OCI-LY1 (cell line): ENCODE results near the gene DLGAP4.

Experiments
- H2AFZ ChIP-seq: fragments of 200-600 bp; sonication (generic), shearing (Covaris generic); 2 replicates; pipeline ENCODE4 v1.6.0; 2014; ENCODE audit warnings: antibody characterized with exemption, mild to moderate bottlenecking, low read length
- H3F3A ChIP-seq: fragments of 200-600 bp; sonication (generic), shearing (Covaris generic); 2 replicates; pipeline ENCODE4 v1.6.0; 2014; ENCODE audit warnings: mild to moderate bottlenecking, antibody characterized with exemption, low read length, moderate library complexity; ENCODE audit not compliant: insufficient read depth
- H3K27ac ChIP-seq: fragments of 200-600 bp; sonication (generic); 2 replicates; pipeline ENCODE4 v1.5.1; 2014; ENCODE audit warnings: low read length, mixed run types, mild to moderate bottlenecking, low read depth; ENCODE audit not compliant: poor library complexity, severe bottlenecking
- H3K27me3 ChIP-seq: fragments of 200-600 bp; sonication (generic); 2 replicates; pipeline ENCODE4 v1.6.0; 2014; ENCODE audit warnings: antibody characterized with exemption, mild to moderate bottlenecking, low read length, moderate library complexity; ENCODE audit not compliant: insufficient read depth
- H3K36me3 ChIP-seq: fragments of 200-600 bp; sonication (generic); 2 replicates; pipeline ENCODE4 v1.6.1; 2014; ENCODE audit warnings: mild to moderate bottlenecking, antibody characterized with exemption, low read length, moderate library complexity, mixed read lengths; ENCODE audit not compliant: insufficient read depth
- H3K4me1 ChIP-seq: fragments of 200-600 bp; sonication (generic); 2 replicates; pipeline ENCODE4 v1.5.1; 2014; ENCODE audit warnings: mild to moderate bottlenecking, low read length, moderate library complexity; ENCODE audit not compliant: insufficient read depth, severe bottlenecking
- H3K4me2 ChIP-seq: fragments of 200-600 bp; sonication (generic), shearing (Covaris generic); 2 replicates; pipeline ENCODE4 v1.6.1; 2014; ENCODE audit warnings: low read length
- H3K4me3 ChIP-seq: fragments of 200-600 bp; sonication (generic); 2 replicates; pipeline ENCODE4 v1.5.1; 2014; ENCODE audit warnings: low read length, low read depth, mild to moderate bottlenecking, mixed read lengths; ENCODE audit not compliant: poor library complexity, severe bottlenecking
- H3K79me2 ChIP-seq: fragments of 200-600 bp; shearing (Covaris generic); 2 replicates; pipeline ENCODE4 v1.6.1; 2016; ENCODE audit warnings: mixed run types, low read length, mixed read lengths; ENCODE audit not compliant: insufficient read depth
- H3K9ac ChIP-seq: fragments of 200-600 bp; sonication (generic), shearing (Covaris generic); 2 replicates; pipeline ENCODE4 v1.6.1; 2014; ENCODE audit warnings: mild to moderate bottlenecking, low read length, mixed read lengths
- H3K9me2 ChIP-seq: fragments of 200-600 bp; sonication (generic), shearing (Covaris generic); 2 replicates; pipeline ENCODE4 v1.6.1; 2014; ENCODE audit warnings: low read depth, mild to moderate bottlenecking, low read length, mixed read lengths
- H3K9me3 ChIP-seq: fragments of 200-600 bp; shearing (Covaris generic); 2 replicates; pipeline ENCODE4 v1.6.1; 2014; ENCODE audit warnings: low read length, mixed read lengths
- H4K20me1 ChIP-seq: fragments of 200-600 bp; sonication (generic), shearing (Covaris generic); 2 replicates; pipeline ENCODE4 v1.6.0; 2016; ENCODE audit warnings: mild to moderate bottlenecking, low read length; ENCODE audit not compliant: insufficient read depth
- EZH2 ChIP-seq: fragments of 200-600 bp; sonication (generic), shearing (Covaris generic); IDR thresholded peaks from 2 replicates; pipeline ENCODE4 v1.8.0; 2017; ENCODE audit warnings: borderline replicate concordance, mixed run types, mild to moderate bottlenecking, antibody characterized with exemption, low read length, moderate library complexity, mixed read lengths
- TF ChIP-seq, protein P1 (sequence below): fragments of 200-600 bp; sonication (generic), shearing (Covaris generic); IDR thresholded peaks from 2 replicates; pipeline ENCODE4 v1.5.1; 2017; ENCODE audit warnings: mild to moderate bottlenecking, antibody characterized with exemption, low read length, moderate library complexity, mixed read lengths

DLGAP4 gene

DNA sequence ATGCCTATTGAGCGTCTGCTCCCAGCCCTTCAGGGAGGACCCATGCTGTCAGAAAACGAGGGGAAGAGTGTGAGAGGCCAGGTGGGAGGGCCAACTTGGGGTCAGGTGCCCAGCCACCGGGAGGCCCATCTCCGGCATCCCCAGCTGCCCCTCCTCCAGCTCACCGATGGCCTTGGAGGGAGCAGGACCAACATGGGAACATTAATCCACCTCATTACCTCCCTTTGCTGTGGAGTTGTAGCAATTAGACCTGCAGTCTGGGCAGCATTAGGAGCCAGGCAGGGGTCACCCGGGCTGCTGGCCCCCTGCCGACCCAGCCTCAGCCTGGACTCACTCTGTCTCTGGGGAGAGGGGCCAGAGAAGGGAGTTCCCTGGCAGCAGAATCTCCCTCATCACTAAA is 25.1 kb downstream of the DLGAP4 start:
- Histone ChIP-seq H3K4me1 (no peaks in the 10 kb centered on the region), H3K27me3 (no peaks in the 10 kb centered on the region), H4K20me1 (no peaks in the 10 kb centered on the region), H3K79me2 (no peaks in the 10 kb centered on the region), H3K4me3 (no peak overlapping the region), H3K36me3 (no peaks in the 10 kb centered on the region; the same call in 1 of the 2 replicates), H3K9ac (no peak overlapping the region), H3K9me2 (no peaks in the 10 kb centered on the region), H3K27ac (no peak overlapping the region), H3K9me3 (no peaks in the 10 kb centered on the region), H3K4me2 (no peak overlapping the region), H2AFZ (no peak overlapping the region), H3F3A (no peaks in the 10 kb centered on the region)
- TF ChIP-seq EZH2 = no peak
- TF ChIP-seq, protein P1, sequence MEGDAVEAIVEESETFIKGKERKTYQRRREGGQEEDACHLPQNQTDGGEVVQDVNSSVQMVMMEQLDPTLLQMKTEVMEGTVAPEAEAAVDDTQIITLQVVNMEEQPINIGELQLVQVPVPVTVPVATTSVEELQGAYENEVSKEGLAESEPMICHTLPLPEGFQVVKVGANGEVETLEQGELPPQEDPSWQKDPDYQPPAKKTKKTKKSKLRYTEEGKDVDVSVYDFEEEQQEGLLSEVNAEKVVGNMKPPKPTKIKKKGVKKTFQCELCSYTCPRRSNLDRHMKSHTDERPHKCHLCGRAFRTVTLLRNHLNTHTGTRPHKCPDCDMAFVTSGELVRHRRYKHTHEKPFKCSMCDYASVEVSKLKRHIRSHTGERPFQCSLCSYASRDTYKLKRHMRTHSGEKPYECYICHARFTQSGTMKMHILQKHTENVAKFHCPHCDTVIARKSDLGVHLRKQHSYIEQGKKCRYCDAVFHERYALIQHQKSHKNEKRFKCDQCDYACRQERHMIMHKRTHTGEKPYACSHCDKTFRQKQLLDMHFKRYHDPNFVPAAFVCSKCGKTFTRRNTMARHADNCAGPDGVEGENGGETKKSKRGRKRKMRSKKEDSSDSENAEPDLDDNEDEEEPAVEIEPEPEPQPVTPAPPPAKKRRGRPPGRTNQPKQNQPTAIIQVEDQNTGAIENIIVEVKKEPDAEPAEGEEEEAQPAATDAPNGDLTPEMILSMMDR = no peak

DNA sequence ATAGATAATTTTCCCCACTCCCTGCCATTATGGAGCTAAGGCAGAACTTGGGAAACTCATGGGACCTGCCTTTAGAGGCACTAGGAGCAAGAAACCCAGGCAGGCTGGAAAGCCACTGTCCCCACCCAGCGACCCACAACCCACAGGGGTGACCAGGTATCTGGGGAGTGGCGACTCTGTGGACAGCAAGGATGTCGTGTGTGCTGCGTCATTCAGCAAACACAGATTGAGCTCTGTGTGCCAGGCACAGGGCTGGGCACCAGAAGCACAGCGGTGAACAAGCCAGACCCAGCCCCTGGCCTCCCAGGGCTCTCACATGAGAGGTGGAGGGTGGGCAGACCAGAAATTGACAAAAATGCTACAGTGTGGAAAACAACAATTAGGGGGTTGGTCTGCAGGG is 27.7 kb downstream of the DLGAP4 start:
- no peak overlapping the region for H2AFZ ChIP-seq
- H3K79me2 ChIP-seq = no peaks in the 10 kb centered on the region
- H3F3A ChIP-seq = no peaks in the 10 kb centered on the region
- no peak overlapping the region for H3K9ac ChIP-seq
- no peak for TF ChIP-seq EZH2
- TF ChIP-seq, protein P1 = no peak
- H4K20me1 ChIP-seq = no peaks in the 10 kb centered on the region
- H3K4me2 ChIP-seq = no peak overlapping the region
- H3K9me2 ChIP-seq = no peaks in the 10 kb centered on the region
- no peak overlapping the region for H3K4me3 ChIP-seq
- no peak overlapping the region for H3K27ac ChIP-seq
- no peaks in the 10 kb centered on the region for H3K9me3 ChIP-seq
- H3K36me3 ChIP-seq = no peaks in the 10 kb centered on the region
- H3K4me1 ChIP-seq = no peaks in the 10 kb centered on the region
- H3K27me3 ChIP-seq = no peaks in the 10 kb centered on the region; the same call in 1 of the 2 replicates

DNA sequence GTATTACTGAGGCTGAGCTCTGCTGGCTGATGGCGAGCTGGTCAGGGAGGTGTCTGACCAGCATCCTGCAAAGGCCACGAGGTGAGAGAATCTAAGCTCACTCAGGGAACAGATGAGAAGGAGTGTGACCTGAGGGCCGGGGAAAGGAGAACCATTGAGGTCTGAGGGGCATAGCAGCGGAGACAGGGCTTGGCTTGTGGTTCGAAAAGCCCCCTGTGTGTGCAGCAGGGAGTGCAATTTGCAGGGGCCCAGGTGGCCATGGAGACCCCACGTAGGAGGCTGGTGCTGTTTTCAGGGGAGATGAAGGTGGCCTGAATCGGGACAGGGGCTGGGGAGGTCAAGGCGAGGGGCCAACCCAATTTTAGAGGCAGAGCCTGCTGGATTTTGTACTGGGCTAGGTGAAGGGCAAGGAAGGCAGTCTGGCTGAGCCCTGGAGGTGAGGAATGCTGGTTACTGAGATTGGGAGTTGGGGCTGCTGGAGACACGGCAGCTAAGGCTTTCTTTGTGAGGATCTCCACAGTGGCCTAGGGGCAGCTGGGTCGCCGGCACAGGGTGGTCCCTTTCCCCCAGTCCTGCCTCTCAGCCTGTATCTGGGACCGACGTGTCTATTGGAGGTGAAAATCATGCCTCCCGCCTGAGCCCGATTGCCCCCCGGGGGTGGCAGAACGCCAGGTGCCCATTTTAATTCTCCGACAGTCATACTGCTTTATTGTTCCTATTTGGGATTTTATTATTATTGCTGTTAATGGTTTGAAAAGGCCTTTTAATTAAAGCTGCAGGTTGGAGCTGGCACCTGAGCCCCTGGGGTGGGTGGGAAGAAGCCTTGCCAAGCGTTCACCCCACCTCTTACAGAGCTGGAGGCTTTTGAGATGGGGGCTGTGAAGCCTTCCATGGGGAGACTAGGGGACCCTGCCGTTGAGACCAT is 28.4 kb downstream of the DLGAP4 start:
- no peak overlapping the region for H3K27ac ChIP-seq
- H3K9me2 ChIP-seq = no peaks in the 10 kb centered on the region
- H3K9me3 ChIP-seq = no peaks in the 10 kb centered on the region
- H2AFZ ChIP-seq = no peak overlapping the region
- no peaks in the 10 kb centered on the region; the same call in 1 of the 2 replicates for H3K27me3 ChIP-seq
- no peaks in the 10 kb centered on the region for H3F3A ChIP-seq
- no peak overlapping the region for H3K9ac ChIP-seq
- H3K4me3 ChIP-seq = no peak overlapping the region
- TF ChIP-seq, protein P1 = no peak
- no peak for TF ChIP-seq EZH2
- no peaks in the 10 kb centered on the region for H3K36me3 ChIP-seq
- H3K79me2 ChIP-seq = no peaks in the 10 kb centered on the region
- H3K4me2 ChIP-seq = no peak overlapping the region
- H4K20me1 ChIP-seq = no peaks in the 10 kb centered on the region
- H3K4me1 ChIP-seq = no peaks in the 10 kb centered on the region
